Progenitor cell of endocrine pancreas (in vitro differentiated cells): ENCODE data around the gene ZNF595. TPM values are rescaled to one million over a fixed set of nuclear protein-coding genes. Genes with fewer than 3 reads are reported as not detected.
A peak's percentile ranks its signal among the peaks of the same experiment; 100 is the strongest.
"Not testable (repeated sequence)": the region's sequence is repeated elsewhere in the genome, so short reads cannot be mapped to it uniquely, and the experiment has no call there.

Experiments used
- DNase-seq: peaks from one replicate; pipeline ENCODE4 v3.0.0; 2021; ENCODE audit warnings: low spot score; ENCODE audit not compliant: unreplicated experiment
- H3K27ac Mint-ChIP-seq: 2 replicates; pipeline ENCODE4 v1.8.0; 2021; ENCODE audit warnings: mild to moderate bottlenecking, moderate library complexity, mixed read lengths
- H3K27me3 Mint-ChIP-seq: 2 replicates; pipeline ENCODE4 v1.8.0; 2021; ENCODE audit warnings: mixed read lengths
- H3K36me3 Mint-ChIP-seq: 2 replicates; pipeline ENCODE4 v1.8.0; 2022; ENCODE audit warnings: mixed read lengths; ENCODE audit not compliant: insufficient read depth
- H3K4me1 Mint-ChIP-seq: 2 replicates; pipeline ENCODE4 v1.8.0; 2021; ENCODE audit warnings: low read depth, mixed read lengths
- H3K4me3 Mint-ChIP-seq: 2 replicates; pipeline ENCODE4 v1.8.0; 2021; ENCODE audit warnings: low read depth, mild to moderate bottlenecking, moderate library complexity, mixed read lengths
- H3K9me3 Mint-ChIP-seq: 2 replicates; pipeline ENCODE4 v1.8.0; 2021; ENCODE audit warnings: low read depth, mixed read lengths
- CTCF ChIP-seq: fragments of 200-600 bp; sonication (generic); IDR thresholded peaks from one replicate; pipeline ENCODE4 v1.5.0; 2021; ENCODE audit warnings: antibody characterized with exemption, mild to moderate bottlenecking; ENCODE audit not compliant: unreplicated experiment
- total RNA-seq: library from RNA; stranded (reverse); gene quantifications from 2 replicates; pipeline ENCODE4 v1.2.1, GENCODE V29; 2021

ZNF595 gene
- total RNA-seq, 1 donor from 2014 or later, result 9.5 TPM

GRCh38 chr4:36559-37415 lies 16.3 kb upstream of the ZNF595 start:
- H3K9me3 Mint-ChIP-seq, H3K36me3 Mint-ChIP-seq, DNase-seq, H3K27ac Mint-ChIP-seq, H3K27me3 Mint-ChIP-seq, H3K4me1 Mint-ChIP-seq, H3K4me3 Mint-ChIP-seq: not testable (repeated sequence)

- not testable (repeated sequence) for H3K36me3 Mint-ChIP-seq, H3K9me3 Mint-ChIP-seq, H3K4me3 Mint-ChIP-seq, H3K4me1 Mint-ChIP-seq, H3K27me3 Mint-ChIP-seq, DNase-seq, H3K27ac Mint-ChIP-seq
Measured at GRCh38 chr4:38202-38601, 14.9 kb upstream of the ZNF595 start.

- H3K9me3 Mint-ChIP-seq, H3K36me3 Mint-ChIP-seq, H3K27me3 Mint-ChIP-seq, DNase-seq, H3K27ac Mint-ChIP-seq, H3K4me1 Mint-ChIP-seq, H3K4me3 Mint-ChIP-seq: not testable (repeated sequence)
Measured at GRCh38 chr4:43375-43774, 9.7 kb upstream of the ZNF595 start.

- H3K36me3 Mint-ChIP-seq, result not testable (repeated sequence)
Measured at GRCh38 chr4:51253-51652, 1.9 kb upstream of the ZNF595 start.

GRCh38 chr4:51655-52277 lies 1.4 kb upstream of the ZNF595 start:
- not testable (repeated sequence) for H3K4me3 Mint-ChIP-seq, DNase-seq, H3K4me1 Mint-ChIP-seq

More at GRCh38 chr4:51253-51652, 1.9 kb upstream of the ZNF595 start:
- H3K4me3 Mint-ChIP-seq, H3K9me3 Mint-ChIP-seq, H3K4me1 Mint-ChIP-seq, DNase-seq, H3K27me3 Mint-ChIP-seq, H3K27ac Mint-ChIP-seq: not testable (repeated sequence)

GRCh38 chr4:53521-53920 lies 400 bp downstream of the ZNF595 start:
- not testable (repeated sequence) for DNase-seq, H3K36me3 Mint-ChIP-seq, H3K27me3 Mint-ChIP-seq, H3K9me3 Mint-ChIP-seq, H3K4me3 Mint-ChIP-seq, H3K4me1 Mint-ChIP-seq, H3K27ac Mint-ChIP-seq

More at GRCh38 chr4:51655-52277, 1.4 kb upstream of the ZNF595 start:
- not testable (repeated sequence) for H3K36me3 Mint-ChIP-seq, H3K27me3 Mint-ChIP-seq, H3K9me3 Mint-ChIP-seq, H3K27ac Mint-ChIP-seq

- H3K4me3 Mint-ChIP-seq, H3K4me1 Mint-ChIP-seq, H3K27ac Mint-ChIP-seq, H3K27me3 Mint-ChIP-seq, DNase-seq: not testable (repeated sequence)
- H3K36me3 Mint-ChIP-seq, result peaks cover 13% of the 10 kb centered on the region
- H3K9me3 Mint-ChIP-seq, result peaks cover 15% of the 10 kb centered on the region
Measured at GRCh38 chr4:64733-65132, 11.6 kb downstream of the ZNF595 start.

- no peak for TF ChIP-seq CTCF
- Mint-ChIP-seq H3K27me3 (no peaks in the 10 kb centered on the region), H3K4me3 (no peak overlapping the region), H3K36me3 (peaks cover 61% of the 10 kb centered on the region), H3K4me1 (no peaks in the 10 kb centered on the region), H3K27ac (no peak overlapping the region), H3K9me3 (peaks cover 61% of the 10 kb centered on the region)
- no peak for DNase-seq
Measured at GRCh38 chr4:71830-72229, 18.7 kb downstream of the ZNF595 start.

- Mint-ChIP-seq H3K9me3 (peaks cover 61% of the 10 kb centered on the region), H3K36me3 (peaks cover 53% of the 10 kb centered on the region)
Measured at GRCh38 chr4:85951-86350, 32.8 kb downstream of the ZNF595 start.

GRCh38 chr4:86559-87324 lies 33.6 kb downstream of the ZNF595 start:
- not testable (repeated sequence) for H3K4me3 Mint-ChIP-seq, H3K4me1 Mint-ChIP-seq, DNase-seq, H3K27me3 Mint-ChIP-seq
- Mint-ChIP-seq H3K27ac (peak overlapping the region; percentile 4), H3K36me3 (peaks cover 51% of the 10 kb centered on the region), H3K9me3 (peaks cover 62% of the 10 kb centered on the region)

More at GRCh38 chr4:85951-86350, 32.8 kb downstream of the ZNF595 start:
- no peak for TF ChIP-seq CTCF
- DNase-seq, result no peak
- no peak overlapping the region for H3K4me3 Mint-ChIP-seq
- no peaks in the 10 kb centered on the region for H3K27me3 Mint-ChIP-seq
- H3K4me1 Mint-ChIP-seq, result no peaks in the 10 kb centered on the region
- H3K27ac Mint-ChIP-seq, result no peak overlapping the region
